ACC112 (cell line): ENCODE measurements around the gene PLAAT5.
"Not testable (repeated sequence)": the region's sequence is repeated elsewhere in the genome, so short reads cannot be mapped to it uniquely, and the experiment has no call there.

Experiments
- H2AFZ ChIP-seq: fragments of 200-600 bp; sonication (generic); one replicate; pipeline ENCODE4 v1.6.0; 2017; ENCODE audit warnings: antibody characterized with exemption, low read length; ENCODE audit not compliant: unreplicated experiment
- H3K27ac ChIP-seq: fragments of 200-600 bp; sonication (generic); 2 replicates; pipeline ENCODE4 v1.5.1; 2014; ENCODE audit warnings: low read depth, mild to moderate bottlenecking, antibody characterized with exemption, low read length, moderate library complexity
- H3K27me3 ChIP-seq: fragments of 200-600 bp; sonication (generic); 2 replicates; pipeline ENCODE4 v1.6.1; 2014; ENCODE audit warnings: mild to moderate bottlenecking, antibody characterized with exemption, low read length, moderate library complexity, mixed read lengths; ENCODE audit not compliant: insufficient read depth
- H3K36me3 ChIP-seq: fragments of 200-600 bp; sonication (generic); 2 replicates; pipeline ENCODE4 v1.6.1; 2016; ENCODE audit warnings: mild to moderate bottlenecking, antibody characterized with exemption, low read length, moderate library complexity, mixed read lengths; ENCODE audit not compliant: insufficient read depth
- H3K4me1 ChIP-seq: fragments of 200-600 bp; sonication (generic); one replicate; pipeline ENCODE4 v1.6.1; 2016; ENCODE audit warnings: low read length, mixed read lengths; ENCODE audit not compliant: insufficient read depth, unreplicated experiment, control insufficient read depth
- H3K4me3 ChIP-seq: fragments of 200-600 bp; sonication (generic); 2 replicates; pipeline ENCODE4 v1.5.1; 2014; ENCODE audit warnings: mild to moderate bottlenecking, low read depth, low read length
- H3K79me2 ChIP-seq: fragments of 200-600 bp; sonication (generic); one replicate; pipeline ENCODE4 v1.6.0; 2016; ENCODE audit warnings: low read length; ENCODE audit not compliant: control insufficient read depth, unreplicated experiment, insufficient read depth

PLAAT5 gene

GRCh38 chr11:63490551-63491239, at the start of gene PLAAT5:
Gene PLAAT5, minus strand, starts transcription at chr11:63491167. Its CDS starts 133 bp downstream, at chr11:63491034.
- no peak within 1 kb of the TSS for H3K27ac ChIP-seq
- peaks cover 74% of the 10 kb centered on the region for H3K27me3 ChIP-seq
- H3K36me3 ChIP-seq, result no peaks in the 10 kb centered on the region
- peak within 1 kb of the TSS; percentile 70 for H3K4me3 ChIP-seq
- H3K79me2 ChIP-seq, result no peaks in the 10 kb centered on the region
- H2AFZ ChIP-seq, result no peak within 1 kb of the TSS
- H3K4me1 ChIP-seq, result peaks cover 4% of the 10 kb centered on the region

- Histone ChIP-seq H3K27me3 (no peaks in the 10 kb centered on the region), H3K27ac (peak overlapping the region; percentile 49), H3K4me1 (peaks cover 21% of the 10 kb centered on the region), H3K36me3 (no peaks in the 10 kb centered on the region), H3K4me3 (peak overlapping the region; percentile 71), H3K79me2 (no peaks in the 10 kb centered on the region), H2AFZ (peak overlapping the region; percentile 36)
Measured at GRCh38 chr11:63537293-63538101, 46.5 kb upstream of the PLAAT5 start.

GRCh38 chr11:63536669-63537292, 45.8 kb upstream of the PLAAT5 start, which contains the start of gene PLAAT4:
Gene PLAAT4, plus strand, starts transcription at chr11:63536808. Its CDS starts 61 bp downstream, at chr11:63536869.
- peaks cover 28% of the 10 kb centered on the region for H3K4me1 ChIP-seq

GRCh38 chr11:63535734-63536133, 44.8 kb upstream of the PLAAT5 start:
- Histone ChIP-seq H3K4me3 (no peak overlapping the region), H3K4me1 (peaks cover 35% of the 10 kb centered on the region), H3K36me3 (no peaks in the 10 kb centered on the region), H3K27ac (no peak overlapping the region), H3K27me3 (no peaks in the 10 kb centered on the region), H2AFZ (no peak overlapping the region), H3K79me2 (no peaks in the 10 kb centered on the region)

More at GRCh38 chr11:63536669-63537292, 45.8 kb upstream of the PLAAT5 start, which contains the start of gene PLAAT4:
- peak within 1 kb of the TSS; percentile 36 for H2AFZ ChIP-seq
- peak within 1 kb of the TSS; percentile 49 for H3K27ac ChIP-seq
- no peaks in the 10 kb centered on the region for H3K79me2 ChIP-seq
- H3K36me3 ChIP-seq, result no peaks in the 10 kb centered on the region
- peak within 1 kb of the TSS; percentile 71 for H3K4me3 ChIP-seq
- H3K27me3 ChIP-seq, result no peaks in the 10 kb centered on the region

- Histone ChIP-seq H3K27ac (no peak overlapping the region), H3K79me2 (no peaks in the 10 kb centered on the region), H2AFZ (no peak overlapping the region), H3K4me3 (no peak overlapping the region), H3K4me1 (peaks cover 35% of the 10 kb centered on the region), H3K27me3 (no peaks in the 10 kb centered on the region), H3K36me3 (no peaks in the 10 kb centered on the region)
Measured at GRCh38 chr11:63534895-63535461, 44.0 kb upstream of the PLAAT5 start.

GRCh38 chr11:63534076-63534475, 43.1 kb upstream of the PLAAT5 start:
- no peak overlapping the region for H3K4me3 ChIP-seq
- H3K27me3 ChIP-seq, result no peaks in the 10 kb centered on the region
- no peaks in the 10 kb centered on the region for H3K79me2 ChIP-seq
- no peak overlapping the region for H3K27ac ChIP-seq
- H3K36me3 ChIP-seq, result no peaks in the 10 kb centered on the region
- H2AFZ ChIP-seq, result no peak overlapping the region
- H3K4me1 ChIP-seq, result peaks cover 35% of the 10 kb centered on the region

GRCh38 chr11:63532799-63533475, 42.0 kb upstream of the PLAAT5 start:
- H3K27ac ChIP-seq, result no peak overlapping the region
- H3K79me2 ChIP-seq, result no peaks in the 10 kb centered on the region
- H2AFZ ChIP-seq, result no peak overlapping the region
- no peak overlapping the region for H3K4me3 ChIP-seq
- H3K27me3 ChIP-seq, result no peaks in the 10 kb centered on the region
- H3K36me3 ChIP-seq, result no peaks in the 10 kb centered on the region
- H3K4me1 ChIP-seq, result peaks cover 35% of the 10 kb centered on the region

- no peak overlapping the region for H3K27ac ChIP-seq
- H2AFZ ChIP-seq, result no peak overlapping the region
- peaks cover 28% of the 10 kb centered on the region for H3K4me1 ChIP-seq
- H3K4me3 ChIP-seq, result no peak overlapping the region
- no peaks in the 10 kb centered on the region for H3K36me3 ChIP-seq
- H3K79me2 ChIP-seq, result no peaks in the 10 kb centered on the region
- H3K27me3 ChIP-seq, result no peaks in the 10 kb centered on the region
Measured at GRCh38 chr11:63532117-63532516, 41.1 kb upstream of the PLAAT5 start.

GRCh38 chr11:63531074-63531792, 40.3 kb upstream of the PLAAT5 start:
- H3K4me1 ChIP-seq, result peaks cover 26% of the 10 kb centered on the region
- not testable (repeated sequence) for H3K79me2 ChIP-seq, H3K27me3 ChIP-seq, H3K27ac ChIP-seq, H3K4me3 ChIP-seq, H3K36me3 ChIP-seq
- peak overlapping the region; percentile 66 for H2AFZ ChIP-seq
